Right cardiac atrium (tissue), 5 donors: ENCODE results near the gene IGFL3. TPM values are rescaled to one million over a fixed set of nuclear protein-coding genes. Genes with fewer than 3 reads are reported as not detected.

Experiments
- ATAC-seq, 2 donors: fragments of 200-7000 bp; cut with Tn5 transposase; one replicate each; pipeline versions ENCODE4 v1.8.0 to v1.9.1; 2020; ENCODE audit warnings: moderate library complexity in 2 of 2, mild to moderate bottlenecking in 1 of 2
- DNase-seq, 3 donors: peaks; one replicate each; pipeline ENCODE4 v3.0.0-alpha.2; 2020
- H3K27ac ChIP-seq: one replicate; pipeline ENCODE4 v1.5.1; 2013; ENCODE audit warnings: mild to moderate bottlenecking, low read length, control low read depth, moderate library complexity
- H3K27me3 ChIP-seq: one replicate; pipeline ENCODE4 v1.6.1; 2013; ENCODE audit not compliant: control insufficient read depth, insufficient read depth
- H3K4me1 ChIP-seq: one replicate; pipeline ENCODE4 v1.6.1; 2013; ENCODE audit warnings: low read length; ENCODE audit not compliant: control insufficient read depth, insufficient read depth
- H3K4me3 ChIP-seq: one replicate; pipeline ENCODE4 v1.5.1; 2013; ENCODE audit warnings: low read length, control low read depth
- H3K9me3 ChIP-seq: one replicate; pipeline ENCODE4 v1.6.1; 2013; ENCODE audit warnings: low read length; ENCODE audit not compliant: control insufficient read depth
- WGBS: extraction: QIAGEN DNeasy Blood & Tissue Kit; methylation state at CpG from one replicate; pipeline ENCODE4 v1.1.7; 2013; 5-methylcytosine and 5-hydroxymethylcytosine counted together
- intact Hi-C, 4 donors: fragments of 100-400 bp; cut with DNase I; formaldehyde crosslinking; loops; one replicate each; pipeline versions ENCODE4 v1.11.0 to v1.14.0; 2022 to 2023
- polyA plus RNA-seq: library from polyadenylated mRNA; stranded (reverse); fragments of 200-250 nt; gene quantifications from one replicate; pipeline ENCODE4 v1.2.3, GENCODE V29; 2013
- total RNA-seq, 4 donors: library from RNA; stranded (reverse); fragmentation: NEBNext Ultra II Directional; extraction: Animal tissue kit (Norgen Biotek cat#: 25700); gene quantifications; one replicate each; pipeline ENCODE4 v1.2.1, GENCODE V29; 2021
- donor health status: healthy with polysubstance abuse.
- donor health status: DM: no; HTN: yes; CAD: no.
- donor health status: DM: no; HTN: no; CAD: no.
- donor health status: DM: no; HTN: yes; CAD: no; lungs with severe emphysema.
- donor health status: DM: yes; HTN: yes; CAD: no.

The IGFL3 gene
- total and polyA plus RNA-seq, 5 donors: not detected

GRCh38 chr19:46144756-46145155, 20.3 kb upstream of the IGFL3 start:
- ATAC-seq (no peak), DNase-seq (no peak)
- no peak overlapping the region for H3K27ac ChIP-seq
- no peak overlapping the region for H3K4me3 ChIP-seq
- H3K27me3 ChIP-seq: no peaks in the 10 kb centered on the region
- no peaks in the 10 kb centered on the region for H3K9me3 ChIP-seq
- WGBS: 53% methylated on average over 3 of the region's 3 CpGs
- no peaks in the 10 kb centered on the region for H3K4me1 ChIP-seq
- intact Hi-C loops: no loop called here

GRCh38 chr19:46142294-46142693, 17.8 kb upstream of the IGFL3 start:
- no peak for DNase-seq
- ATAC-seq: no peak
- Histone ChIP-seq H3K4me1 (no peaks in the 10 kb centered on the region), H3K9me3 (no peaks in the 10 kb centered on the region), H3K27ac (no peak overlapping the region), H3K27me3 (no peaks in the 10 kb centered on the region), H3K4me3 (no peak overlapping the region)
- intact Hi-C loops: no loop called here
- WGBS: 76% methylated on average over 4 of the region's 4 CpGs

GRCh38 chr19:46141421-46141820, 16.9 kb upstream of the IGFL3 start:
- no peaks in the 10 kb centered on the region for H3K9me3 ChIP-seq
- no peak overlapping the region for H3K27ac ChIP-seq
- intact Hi-C loops: no loop called here
- no peaks in the 10 kb centered on the region for H3K27me3 ChIP-seq
- no peak for DNase-seq
- WGBS: 43% methylated on average over 1 of the region's 1 CpG
- ATAC-seq: no peak
- no peaks in the 10 kb centered on the region for H3K4me1 ChIP-seq
- no peak overlapping the region for H3K4me3 ChIP-seq

- intact Hi-C loops: no loop called here
- DNase-seq (no peak), ATAC-seq (no peak)
- H3K27me3 ChIP-seq: no peaks in the 10 kb centered on the region
- H3K4me1 ChIP-seq: no peaks in the 10 kb centered on the region
- no peak overlapping the region for H3K4me3 ChIP-seq
- H3K9me3 ChIP-seq: no peaks in the 10 kb centered on the region
- H3K27ac ChIP-seq: no peak overlapping the region
- 83% methylated on average over 4 of the region's 4 CpGs for WGBS
Observed at GRCh38 chr19:46137915-46138473, 13.5 kb upstream of the IGFL3 start.

- Histone ChIP-seq H3K4me3 (no peak overlapping the region), H3K27ac (no peak overlapping the region), H3K27me3 (no peaks in the 10 kb centered on the region), H3K9me3 (no peaks in the 10 kb centered on the region), H3K4me1 (no peaks in the 10 kb centered on the region)
- ATAC-seq: no peak
- DNase-seq: no peak
- intact Hi-C loops: no loop called here
Observed at GRCh38 chr19:46134527-46134926, 10.0 kb upstream of the IGFL3 start.

- ATAC-seq (no peak), DNase-seq (no peak)
- H3K9me3 ChIP-seq: no peaks in the 10 kb centered on the region
- H3K27ac ChIP-seq: peak overlapping the region; percentile 23
- H3K27me3 ChIP-seq: no peaks in the 10 kb centered on the region
- intact Hi-C loops: no loop called here
- 85% methylated on average over 1 of the region's 1 CpG for WGBS
- no peak overlapping the region for H3K4me3 ChIP-seq
- H3K4me1 ChIP-seq: no peaks in the 10 kb centered on the region
Observed at GRCh38 chr19:46133777-46134241, 9.3 kb upstream of the IGFL3 start.

- 39% methylated on average over 6 of the region's 6 CpGs for WGBS
- peak in 1 of 3 donors; percentile 49 for DNase-seq
- Histone ChIP-seq H3K4me1 (no peaks in the 10 kb centered on the region), H3K27ac (peak overlapping the region; percentile 79), H3K9me3 (no peaks in the 10 kb centered on the region), H3K4me3 (no peak overlapping the region), H3K27me3 (no peaks in the 10 kb centered on the region)
- ATAC-seq: peak; percentile 67
- intact Hi-C loops: no loop called here
Observed at GRCh38 chr19:46133101-46133627, 8.7 kb upstream of the IGFL3 start.

GRCh38 chr19:46132508-46133100, 8.1 kb upstream of the IGFL3 start:
- intact Hi-C loops: no loop called here
- Histone ChIP-seq H3K27me3 (no peaks in the 10 kb centered on the region), H3K27ac (peak overlapping the region; percentile 79), H3K4me3 (no peak overlapping the region), H3K9me3 (no peaks in the 10 kb centered on the region), H3K4me1 (no peaks in the 10 kb centered on the region)
- WGBS: 63% methylated on average over 4 of the region's 4 CpGs
- DNase-seq (no peak), ATAC-seq (peak; percentile 31 to 49)

- no peak for DNase-seq
- no peak for ATAC-seq
- WGBS: 78% methylated on average over 10 of the region's 10 CpGs
- intact Hi-C loops: no loop called here
- Histone ChIP-seq H3K4me3 (no peak overlapping the region), H3K9me3 (no peaks in the 10 kb centered on the region), H3K27ac (no peak overlapping the region), H3K4me1 (no peaks in the 10 kb centered on the region), H3K27me3 (no peaks in the 10 kb centered on the region)
Observed at GRCh38 chr19:46131485-46132143, 7.1 kb upstream of the IGFL3 start.

- H3K4me1 ChIP-seq: no peaks in the 10 kb centered on the region
- intact Hi-C loops: no loop called here
- H3K9me3 ChIP-seq: no peaks in the 10 kb centered on the region
- H3K4me3 ChIP-seq: no peak overlapping the region
- H3K27me3 ChIP-seq: no peaks in the 10 kb centered on the region
- H3K27ac ChIP-seq: no peak overlapping the region
- DNase-seq (no peak), ATAC-seq (no peak)
- WGBS: 86% methylated on average over 2 of the region's 2 CpGs
Observed at GRCh38 chr19:46126086-46126580, 1.6 kb upstream of the IGFL3 start.

- Histone ChIP-seq H3K27ac (no peak overlapping the region), H3K4me3 (no peak overlapping the region), H3K9me3 (no peaks in the 10 kb centered on the region), H3K4me1 (no peaks in the 10 kb centered on the region), H3K27me3 (no peaks in the 10 kb centered on the region)
- ATAC-seq: peak; percentile 40 to 44
- DNase-seq: no peak
- WGBS: 76% methylated on average over 4 of the region's 4 CpGs
- intact Hi-C loops: no loop called here
Observed at GRCh38 chr19:46125447-46125846, 959 bp upstream of the IGFL3 start.
